ENCODE measurements around the gene FBP1. TPM values are rescaled to one million over a fixed set of nuclear protein-coding genes. Genes with fewer than 3 reads are reported as not detected.

FBP1 gene
- total RNA-seq, 2 experiments from 2014 or later = 0.39 to 0.47 TPM

DNA sequence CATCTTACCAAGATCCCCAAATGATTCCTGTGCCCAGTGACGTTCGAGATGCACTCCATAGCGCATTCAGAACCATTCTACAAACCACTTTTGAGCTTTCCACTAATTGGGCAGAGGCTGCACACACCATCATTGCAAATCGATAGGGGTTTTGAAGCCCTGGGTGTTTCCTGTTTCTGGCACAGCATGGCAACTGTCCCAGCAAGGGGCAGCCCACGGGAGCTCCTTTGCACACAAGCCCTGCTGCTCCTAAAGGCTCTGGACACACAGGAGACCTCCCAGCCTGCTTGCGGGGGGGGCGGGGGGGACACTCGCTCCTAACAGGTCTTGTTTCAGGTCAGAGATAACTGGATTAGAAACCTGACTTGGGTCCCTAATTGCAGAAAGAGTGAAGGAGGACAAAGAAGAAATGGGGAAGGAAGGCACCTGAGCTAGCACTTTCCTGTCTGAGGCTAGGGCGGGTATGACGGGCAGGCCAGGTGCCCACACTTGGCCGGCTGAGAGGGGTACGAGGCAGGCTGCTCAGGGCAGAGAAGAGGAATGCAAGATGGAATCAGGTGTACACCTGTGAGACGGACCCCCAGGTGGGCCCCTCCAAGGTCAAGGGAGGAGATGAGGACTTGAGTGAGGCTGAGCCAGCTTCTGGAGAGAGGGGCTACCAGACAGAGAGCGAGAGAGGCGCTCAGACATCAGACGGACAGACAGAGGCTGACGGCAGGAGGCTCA lies 820 bp downstream of the FBP1 start:
- Mint-ChIP-seq H3K4me3 (peak overlapping the region; percentile 72), H3K9me3 (ENCODE audit: low read depth) (no peaks in the 10 kb centered on the region), H3K27ac (no peak overlapping the region), H3K4me1 (peaks cover 15% of the 10 kb centered on the region), H3K36me3 (ENCODE audit: low read depth) (no peaks in the 10 kb centered on the region), H3K27me3 (peaks cover 9% of the 10 kb centered on the region)
- DNase-seq (no peak), ATAC-seq (no peak)
- intact Hi-C loops (cut with DNase I, micrococcal nuclease) = no loop called here
- ChIA-PET CTCF (interaction anchor here (0.6 kb wide), 1 partner anchor 379 kb away, joined by 3 read pairs; the partner anchor contains the start of gene ZNF169), POLR2A (interaction anchor here (1.4 kb wide), 1 partner anchor 18 kb away, joined by 3 read pairs; no protein-coding TSS in a partner anchor)

DNA sequence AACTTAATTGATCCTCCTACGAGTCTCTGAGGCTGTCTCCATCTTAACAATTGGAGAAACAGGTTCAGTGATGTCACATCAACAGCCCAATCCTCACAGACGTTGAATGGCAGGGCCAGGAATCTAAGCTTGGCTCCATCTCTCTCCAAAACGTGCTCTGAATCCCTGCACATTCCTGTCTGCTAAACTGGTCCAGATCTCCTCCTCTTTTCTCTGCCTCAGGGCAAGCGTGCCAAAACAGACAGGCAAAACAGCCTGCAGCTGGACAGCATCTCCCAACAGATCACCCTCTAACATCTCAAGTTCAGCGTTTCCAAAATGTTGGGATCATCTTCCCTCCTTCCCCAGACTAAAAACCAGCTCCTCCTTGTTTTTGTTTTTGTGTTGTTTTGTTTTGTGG lies 6.6 kb downstream of the FBP1 start:
- no peak for DNase-seq
- no peak for ATAC-seq
- no peaks in the 10 kb centered on the region for H3K36me3 Mint-ChIP-seq (ENCODE audit: low read depth)
- H3K9me3 Mint-ChIP-seq (ENCODE audit: low read depth) = no peaks in the 10 kb centered on the region
- CTCF ChIA-PET = no interaction called here
- peaks cover 2% of the 10 kb centered on the region for H3K27me3 Mint-ChIP-seq
- intact Hi-C loops (cut with DNase I, micrococcal nuclease) = no loop called here
- H3K4me1 Mint-ChIP-seq = no peaks in the 10 kb centered on the region
- H3K27ac Mint-ChIP-seq = no peak overlapping the region
- no peak overlapping the region for H3K4me3 Mint-ChIP-seq
- POLR2A ChIA-PET = no interaction called here

DNA sequence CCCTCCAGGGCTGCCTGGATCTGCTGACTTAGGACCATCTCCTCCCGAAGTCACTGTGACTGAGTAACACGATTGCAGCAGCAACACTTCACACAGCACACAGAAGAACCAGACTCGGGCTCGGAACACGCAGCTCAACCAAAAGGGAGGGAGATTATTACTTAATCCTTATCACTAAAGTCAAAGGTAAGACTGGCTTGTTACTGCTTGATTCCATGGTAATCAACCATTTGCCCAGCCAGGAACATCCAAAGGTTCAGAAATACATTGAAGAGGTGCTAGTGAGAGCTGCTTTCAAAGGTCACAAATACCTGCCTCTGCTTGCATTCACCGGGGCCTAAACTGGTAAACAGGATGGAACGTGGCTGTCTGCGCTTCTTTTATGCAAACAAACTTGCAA lies 7.7 kb downstream of the FBP1 start:
- POLR2A ChIA-PET = no interaction called here
- DNase-seq = no peak
- Mint-ChIP-seq H3K27me3 (no peaks in the 10 kb centered on the region), H3K4me3 (no peak overlapping the region), H3K36me3 (ENCODE audit: low read depth) (no peaks in the 10 kb centered on the region), H3K9me3 (ENCODE audit: low read depth) (no peaks in the 10 kb centered on the region), H3K27ac (no peak overlapping the region), H3K4me1 (no peaks in the 10 kb centered on the region)
- CTCF ChIA-PET = interaction anchor here (0.6 kb wide), 1 partner anchor 350 kb away, joined by 3 read pairs; no protein-coding TSS in a partner anchor
- ATAC-seq = no peak
- intact Hi-C loops (cut with DNase I, micrococcal nuclease) = no loop called here

DNA sequence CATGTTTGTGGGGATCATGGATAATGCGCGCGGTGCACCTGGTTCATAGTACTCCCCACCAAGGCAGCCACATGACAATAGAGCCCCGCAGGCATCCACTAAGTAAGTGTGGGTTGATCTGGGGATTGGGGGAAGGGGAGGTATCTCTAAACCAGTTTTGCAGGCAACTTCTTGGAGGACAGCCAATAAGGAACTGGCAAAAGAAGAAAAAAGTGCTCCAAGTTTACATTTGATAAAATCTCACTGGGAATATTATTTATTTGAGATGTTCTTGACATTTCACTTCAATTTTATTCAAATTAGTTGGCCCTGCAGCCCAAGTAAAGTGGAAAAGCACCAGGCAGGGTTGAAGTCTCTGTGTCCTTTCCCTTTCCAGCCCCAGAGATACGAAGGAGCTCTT lies 8.5 kb downstream of the FBP1 start:
- ATAC-seq (no peak), DNase-seq (no peak)
- Mint-ChIP-seq H3K9me3 (ENCODE audit: low read depth) (no peaks in the 10 kb centered on the region), H3K27ac (no peak overlapping the region), H3K36me3 (ENCODE audit: low read depth) (no peaks in the 10 kb centered on the region), H3K4me1 (no peaks in the 10 kb centered on the region), H3K27me3 (peaks cover 2% of the 10 kb centered on the region), H3K4me3 (no peak overlapping the region)
- ChIA-PET POLR2A (no interaction called here), CTCF (interaction anchor here (0.6 kb wide), 1 partner anchor 351 kb away, joined by 3 read pairs; no protein-coding TSS in a partner anchor)
- intact Hi-C loops (cut with DNase I, micrococcal nuclease) = no loop called here

DNA sequence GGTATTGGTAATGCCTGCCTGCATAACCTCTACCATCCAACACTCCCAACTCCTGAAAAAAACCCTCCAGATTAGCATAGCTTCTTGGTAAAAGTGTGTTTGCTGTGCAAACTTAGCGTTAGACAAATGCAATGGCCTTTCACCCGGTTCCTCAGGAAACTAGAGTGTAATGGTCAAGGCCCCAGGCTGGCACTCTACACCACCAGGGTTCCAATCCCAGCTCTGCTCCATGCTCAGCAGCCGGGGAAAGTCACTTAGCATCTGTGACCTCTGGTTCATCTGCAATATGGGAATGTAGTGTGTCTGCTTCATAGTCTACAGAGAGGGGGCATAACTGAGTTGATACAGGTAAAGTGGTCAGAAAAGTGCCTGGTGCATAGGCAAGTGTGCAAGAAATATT lies 9.0 kb downstream of the FBP1 start:
- CTCF ChIA-PET = no interaction called here

DNA sequence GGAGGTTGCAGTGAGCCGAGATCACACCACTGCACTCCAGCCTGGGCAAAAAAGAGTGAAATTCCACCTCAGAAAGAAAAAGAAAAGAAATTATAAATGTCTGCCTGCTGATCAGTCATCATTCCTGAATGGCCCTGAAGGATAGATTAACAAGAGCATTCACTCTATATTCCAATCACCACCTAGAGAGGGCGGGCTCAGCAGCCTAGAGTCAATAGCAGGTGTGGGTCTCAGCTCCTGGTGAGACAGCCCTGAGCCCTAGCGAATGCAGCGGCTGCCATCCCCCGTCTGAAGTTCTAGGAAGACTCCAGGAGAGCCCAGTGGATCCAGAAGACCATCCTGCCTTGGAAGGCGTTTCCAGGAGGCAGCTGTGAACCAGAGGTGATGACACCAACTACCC lies 12.0 kb downstream of the FBP1 start:
- Mint-ChIP-seq H3K9me3 (ENCODE audit: low read depth) (no peaks in the 10 kb centered on the region), H3K36me3 (ENCODE audit: low read depth) (no peaks in the 10 kb centered on the region), H3K27me3 (peaks cover 5% of the 10 kb centered on the region), H3K4me3 (no peak overlapping the region), H3K4me1 (no peaks in the 10 kb centered on the region), H3K27ac (no peak overlapping the region)
- POLR2A ChIA-PET = no interaction called here
- ATAC-seq (no peak), DNase-seq (no peak)
- intact Hi-C loops (cut with DNase I, micrococcal nuclease) = no loop called here
- CTCF ChIA-PET = no interaction called here

More for the DNA sequence above, 9.0 kb downstream of the FBP1 start:
- H3K27me3 Mint-ChIP-seq = peaks cover 2% of the 10 kb centered on the region
- H3K27ac Mint-ChIP-seq = no peak overlapping the region
- H3K4me1 Mint-ChIP-seq = no peaks in the 10 kb centered on the region
- DNase-seq (no peak), ATAC-seq (no peak)
- H3K36me3 Mint-ChIP-seq (ENCODE audit: low read depth) = no peaks in the 10 kb centered on the region
- POLR2A ChIA-PET = no interaction called here
- H3K9me3 Mint-ChIP-seq (ENCODE audit: low read depth) = no peaks in the 10 kb centered on the region
- no peak overlapping the region for H3K4me3 Mint-ChIP-seq
- intact Hi-C loops (cut with DNase I, micrococcal nuclease) = no loop called here

DNA sequence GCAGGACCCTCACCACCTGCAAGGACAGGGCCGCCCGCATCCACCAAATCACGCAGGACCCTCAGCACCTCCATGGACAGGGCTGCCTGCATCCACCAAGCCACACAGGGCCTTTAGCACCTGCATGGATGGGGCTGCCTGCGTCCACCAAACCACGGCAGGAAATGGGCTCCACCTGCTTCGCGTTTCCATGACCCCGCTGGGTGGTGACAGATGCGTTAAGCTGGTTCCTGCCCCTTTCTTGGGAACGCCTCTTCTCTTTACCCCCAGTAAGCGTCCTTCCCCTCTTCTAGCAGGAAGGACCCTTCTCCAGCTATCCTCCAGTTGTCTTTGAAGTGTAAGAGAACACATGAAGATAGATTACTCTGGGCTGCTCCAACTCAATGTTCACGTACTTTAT lies 13.5 kb downstream of the FBP1 start:
- ATAC-seq = no peak
- intact Hi-C loops (cut with DNase I, micrococcal nuclease) = no loop called here

DNA sequence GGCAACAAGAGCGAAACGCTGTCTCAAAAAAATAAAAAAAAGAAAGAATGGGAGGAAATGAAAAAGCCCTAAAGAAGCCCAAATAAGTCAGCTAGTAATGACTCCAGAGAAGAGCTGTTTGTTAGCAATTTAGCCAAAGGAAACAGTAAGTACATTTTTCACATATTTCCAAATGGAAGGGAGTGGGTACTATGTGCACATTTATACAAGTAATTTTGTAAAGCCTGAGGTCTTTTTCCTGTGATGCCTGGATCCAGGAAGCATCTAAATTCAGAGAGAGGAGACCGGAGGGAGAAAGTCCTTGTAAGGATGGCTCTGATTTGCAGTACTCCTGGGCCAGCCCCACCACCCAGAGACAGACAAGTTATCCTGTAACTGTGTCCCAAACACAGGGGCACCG lies 14.7 kb downstream of the FBP1 start:
- Mint-ChIP-seq H3K27me3 (peaks cover 8% of the 10 kb centered on the region), H3K36me3 (ENCODE audit: low read depth) (no peaks in the 10 kb centered on the region), H3K9me3 (ENCODE audit: low read depth) (no peaks in the 10 kb centered on the region), H3K27ac (no peak overlapping the region), H3K4me3 (no peak overlapping the region), H3K4me1 (peaks cover 5% of the 10 kb centered on the region)
- intact Hi-C loops (cut with DNase I, micrococcal nuclease) = no loop called here
- CTCF ChIA-PET = no interaction called here
- ATAC-seq (no peak), DNase-seq (no peak)
- POLR2A ChIA-PET = no interaction called here

More for the DNA sequence above, 13.5 kb downstream of the FBP1 start:
- Mint-ChIP-seq H3K36me3 (ENCODE audit: low read depth) (no peaks in the 10 kb centered on the region), H3K4me3 (no peak overlapping the region), H3K27ac (no peak overlapping the region), H3K9me3 (ENCODE audit: low read depth) (no peaks in the 10 kb centered on the region), H3K4me1 (peaks cover 5% of the 10 kb centered on the region), H3K27me3 (peaks cover 5% of the 10 kb centered on the region)
- DNase-seq = no peak
- ChIA-PET CTCF (interaction anchor here (0.7 kb wide), 1 partner anchor 812 kb away, joined by 3 read pairs; no protein-coding TSS in a partner anchor), POLR2A (no interaction called here)

DNA sequence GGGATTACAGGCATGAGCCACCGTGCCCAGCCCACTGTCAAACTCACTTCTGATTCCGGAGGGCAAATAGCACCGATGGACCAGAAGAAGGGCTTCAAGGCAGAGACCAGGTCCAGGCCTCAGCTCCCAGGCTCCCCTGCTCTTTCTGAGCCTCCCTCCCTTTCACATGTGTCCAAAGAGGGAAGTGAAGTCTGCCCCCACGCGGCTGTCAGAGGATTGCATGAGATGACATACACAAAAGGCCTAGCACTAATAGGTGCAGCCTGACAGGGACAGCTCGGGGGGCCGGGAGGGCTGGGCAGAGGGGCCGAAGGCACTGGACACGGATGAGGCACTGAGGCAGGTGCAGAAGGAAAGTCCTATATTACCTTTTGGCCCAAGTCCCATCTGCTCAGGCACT lies 16.1 kb downstream of the FBP1 start:
- Mint-ChIP-seq H3K4me1 (peaks cover 5% of the 10 kb centered on the region), H3K9me3 (ENCODE audit: low read depth) (no peaks in the 10 kb centered on the region), H3K36me3 (ENCODE audit: low read depth) (no peaks in the 10 kb centered on the region), H3K27me3 (peaks cover 8% of the 10 kb centered on the region), H3K27ac (no peak overlapping the region), H3K4me3 (no peak overlapping the region)
- intact Hi-C loops (cut with DNase I, micrococcal nuclease) = no loop called here
- ChIA-PET CTCF (interaction anchor here (0.7 kb wide), 1 partner anchor 146 kb away, joined by 5 read pairs; no protein-coding TSS in a partner anchor), POLR2A (no interaction called here)
- no peak for DNase-seq
- ATAC-seq = no peak

DNA sequence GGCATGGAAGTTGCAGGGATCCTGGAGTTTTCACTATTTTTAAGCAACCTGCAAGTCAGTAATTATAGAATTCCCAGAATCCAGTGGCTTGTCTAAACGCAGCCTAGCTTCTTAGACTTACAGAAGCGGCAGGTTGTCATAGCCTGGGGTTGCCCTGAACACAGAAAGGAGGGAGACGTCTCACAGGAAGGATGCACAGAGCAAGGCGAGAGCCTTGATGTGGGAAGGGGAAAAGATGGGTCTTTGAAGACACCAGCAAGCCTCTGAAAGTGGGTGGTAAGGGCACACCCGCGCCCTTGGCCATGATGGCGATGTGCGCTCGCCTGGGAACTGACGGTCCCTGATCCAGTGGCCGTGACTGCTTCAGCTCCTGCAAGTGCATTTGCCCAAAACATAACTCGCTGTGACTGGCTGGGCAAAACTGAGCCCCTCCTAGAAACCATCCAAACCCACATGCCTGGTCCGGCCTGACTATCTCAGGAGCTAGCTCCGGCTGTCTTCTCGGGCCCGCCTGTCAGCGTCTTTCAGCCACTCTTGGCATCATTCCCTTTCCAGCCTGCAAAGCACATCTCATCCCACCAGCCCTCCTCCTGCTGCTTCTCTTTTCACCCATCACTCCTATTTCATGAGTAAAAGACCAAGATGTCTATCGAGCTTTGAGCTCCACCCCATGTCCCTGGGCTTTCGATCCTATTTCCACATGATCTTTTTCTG lies 17.1 kb downstream of the FBP1 start:
- intact Hi-C loops (cut with DNase I, micrococcal nuclease) = no loop called here
- no peak for DNase-seq
- Mint-ChIP-seq H3K4me1 (peaks cover 5% of the 10 kb centered on the region), H3K27ac (no peak overlapping the region), H3K4me3 (no peak overlapping the region), H3K36me3 (ENCODE audit: low read depth) (no peaks in the 10 kb centered on the region), H3K27me3 (peaks cover 11% of the 10 kb centered on the region), H3K9me3 (ENCODE audit: low read depth) (no peaks in the 10 kb centered on the region)
- ATAC-seq = no peak
- ChIA-PET POLR2A (no interaction called here), CTCF (no interaction called here)

DNA sequence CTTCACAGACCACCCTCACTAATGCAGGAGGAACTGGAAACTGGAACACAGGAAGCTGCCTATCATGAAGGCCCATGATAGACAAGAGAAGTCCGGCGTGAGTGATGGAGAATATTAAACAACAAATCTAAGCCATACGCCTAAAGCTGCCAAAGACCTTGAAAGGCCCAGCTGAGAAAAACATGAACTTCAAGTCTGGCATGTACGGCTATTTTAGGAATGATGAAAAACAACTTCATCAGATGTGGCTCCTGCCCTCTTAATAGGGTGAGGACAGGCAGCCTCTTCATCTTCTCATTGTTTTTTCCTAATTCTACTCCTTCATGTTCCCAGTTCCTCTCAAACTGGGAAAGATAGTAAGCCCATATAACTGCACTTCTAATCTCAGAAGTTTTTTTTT lies 20.3 kb downstream of the FBP1 start:
- Mint-ChIP-seq H3K4me1 (peaks cover 5% of the 10 kb centered on the region), H3K4me3 (no peak overlapping the region), H3K9me3 (ENCODE audit: low read depth) (no peaks in the 10 kb centered on the region), H3K27me3 (peaks cover 8% of the 10 kb centered on the region), H3K36me3 (ENCODE audit: low read depth) (no peaks in the 10 kb centered on the region), H3K27ac (no peak overlapping the region)
- ChIA-PET CTCF (interaction anchor here (0.6 kb wide), 2 partner anchors 25 to 558 kb away, joined by 3 to 7 read pairs; no protein-coding TSS in a partner anchor), POLR2A (no interaction called here)
- DNase-seq = no peak
- no peak for ATAC-seq
- intact Hi-C loops (cut with DNase I, micrococcal nuclease) = no loop called here

DNA sequence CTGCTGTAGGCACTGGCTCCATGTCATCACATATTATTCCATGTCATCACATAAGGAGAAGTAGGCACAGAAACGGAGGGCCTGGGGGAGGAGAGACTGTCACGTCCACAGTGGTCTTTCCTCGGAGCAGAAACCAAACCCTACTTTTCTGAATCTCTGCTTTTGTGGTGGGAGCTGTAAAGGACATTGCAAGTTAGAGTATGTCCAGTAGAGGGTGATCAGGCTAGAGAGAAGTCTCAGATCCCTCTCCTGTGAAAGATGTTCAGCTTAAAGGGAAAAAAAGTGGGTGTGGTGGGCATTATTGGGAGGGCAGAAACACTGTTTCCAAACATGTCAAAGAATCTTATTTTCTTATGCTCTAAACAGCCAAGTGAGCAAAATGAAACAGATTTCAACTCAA lies 26.3 kb downstream of the FBP1 start:
- H3K4me1 Mint-ChIP-seq = peaks cover 9% of the 10 kb centered on the region
- ChIA-PET CTCF (interaction anchor here (1.2 kb wide), 1 partner anchor 518 kb away, joined by 4 read pairs; no protein-coding TSS in a partner anchor), POLR2A (no interaction called here)
- intact Hi-C loops (cut with DNase I, micrococcal nuclease) = no loop called here
- no peak for DNase-seq
- H3K9me3 Mint-ChIP-seq (ENCODE audit: low read depth) = no peaks in the 10 kb centered on the region
- no peak overlapping the region for H3K4me3 Mint-ChIP-seq
- no peaks in the 10 kb centered on the region for H3K36me3 Mint-ChIP-seq (ENCODE audit: low read depth)
- H3K27ac Mint-ChIP-seq = no peak overlapping the region
- H3K27me3 Mint-ChIP-seq = peaks cover 22% of the 10 kb centered on the region
- no peak for ATAC-seq

All from activated CD4-positive, alpha-beta T cell treated with anti-CD3 and anti-CD28 coated beads for 36 hours (primary cell).